ENCODE results near the gene CLUH.

- TF ChIP-seq CTCF (IDR thresholded peaks at IDR 0.05) (no peak), EZH2 (IDR thresholded peaks at IDR 0.05) (no peak), EZH2phosphoT487 (IDR thresholded peaks at IDR 0.05) (no peak)
Measured at GRCh38 chr17:2692781-2693135, 18.8 kb downstream of the CLUH start.

All from neural progenitor cell (in vitro differentiated cells).